Lung microvascular endothelial cell (primary cell): ENCODE measurements around the gene ANKRD13D. TPM values are rescaled to one million over a fixed set of nuclear protein-coding genes. Genes with fewer than 3 reads are reported as not detected.

Source experiments
- total RNA-seq: library from RNA; depleted of rRNA; stranded (reverse); fragments of >200 nt; gene quantifications from 2 replicates; pipeline ENCODE4 v1.2.1, GENCODE V29; 2014

Gene ANKRD13D
- total RNA-seq, 1 donor from 2014 or later, result 30.2 TPM

Other genes starting within 250 kb of the ANKRD13D start
- gene RHOD, start 232.5 kb upstream of the ANKRD13D start, total RNA-seq, result 10.2 and 23.6 TPM in 2 replicates
- 23.8 and 31.7 TPM in 2 replicates for gene KDM2A, start 170.0 kb upstream of the ANKRD13D start, total RNA-seq
- 28.8 and 29.6 TPM in 2 replicates for gene GRK2, start 22.8 kb upstream of the ANKRD13D start, total RNA-seq
- 7.2 and 7.3 TPM in 2 replicates for gene SSH3, start 14.2 kb downstream of the ANKRD13D start, total RNA-seq
- gene POLD4, start 64.2 kb downstream of the ANKRD13D start, total RNA-seq, result 27.7 and 33.5 TPM in 2 replicates
- 1.2 and 1.5 TPM in 2 replicates for gene CLCF1, start 84.3 kb downstream of the ANKRD13D start, total RNA-seq
- 3.0 and 3.5 TPM in 2 replicates for gene RAD9A, start 102.7 kb downstream of the ANKRD13D start, total RNA-seq
- 217 TPM in 2 replicates for gene PPP1CA, start 112.6 kb downstream of the ANKRD13D start, total RNA-seq
- under 0.01 TPM in 1 of 2 replicates, not detected in the other for gene TBC1D10C, start 114.8 kb downstream of the ANKRD13D start, total RNA-seq
- gene CARNS1, start 126.4 kb downstream of the ANKRD13D start, total RNA-seq, result under 0.01 TPM in 2 replicates
- 21.8 and 23.0 TPM in 2 replicates for gene RPS6KB2, start 139.2 kb downstream of the ANKRD13D start, total RNA-seq
- 0.20 TPM in 1 of 2 replicates, not detected in the other for gene PTPRCAP, start 148.4 kb downstream of the ANKRD13D start, total RNA-seq
- 91.9 and 111 TPM in 2 replicates for gene CORO1B, start 154.2 kb downstream of the ANKRD13D start, total RNA-seq
- gene GPR152, start 163.4 kb downstream of the ANKRD13D start, total RNA-seq, result not detected in 2 replicates
- 0.60 and 1.3 TPM in 2 replicates for gene CABP4, start 166.1 kb downstream of the ANKRD13D start, total RNA-seq
- 14.2 and 16.1 TPM in 2 replicates for gene TMEM134, start 179.9 kb downstream of the ANKRD13D start, total RNA-seq
- 67.1 and 112 TPM in 2 replicates for gene AIP, start 193.7 kb downstream of the ANKRD13D start, total RNA-seq
- gene PITPNM1, start 216.1 kb downstream of the ANKRD13D start, total RNA-seq, result 3.6 and 5.2 TPM in 2 replicates
- gene CDK2AP2, start 218.9 kb downstream of the ANKRD13D start, total RNA-seq, result 13.1 and 19.2 TPM in 2 replicates
- gene CABP2, start 234.1 kb downstream of the ANKRD13D start, total RNA-seq, result not detected in 2 replicates